Upper lobe of left lung (tissue), 6 donors: ENCODE measurements around the gene MYO5B. TPM values are rescaled to one million over a fixed set of nuclear protein-coding genes. Genes with fewer than 3 reads are reported as not detected.

ENCODE experiments used
- ATAC-seq, 2 donors: fragments of 200-7000 bp; cut with Tn5 transposase; one replicate each; pipeline ENCODE4 v1.9.1; 2022; ENCODE audit warnings: mild to moderate bottlenecking in 2 of 2, moderate library complexity in 2 of 2; ENCODE audit not compliant: low FRiP score in 2 of 2
- DNase-seq, 2 donors: peaks; one replicate each; pipeline ENCODE4 v3.0.0-alpha.2; 2019 to 2020
- H3K27ac ChIP-seq, 4 donors: fragments of 200-600 bp; sonication (generic); one replicate each; pipeline ENCODE4 v1.5.1; 2016 to 2019
- H3K27me3 ChIP-seq, 4 donors: fragments of 200-600 bp; sonication (generic); one replicate each; pipeline ENCODE4 v1.5.1; 2017 to 2019
- H3K36me3 ChIP-seq, 4 donors: fragments of 200-600 bp; sonication (generic); one replicate each; pipeline ENCODE4 v1.5.1; 2016 to 2019
- H3K4me1 ChIP-seq, 4 donors: fragments of 200-600 bp; sonication (generic); one replicate each; pipeline ENCODE4 v1.5.1; 2018 to 2019
- H3K4me3 ChIP-seq, 4 donors: fragments of 200-600 bp; sonication (generic); one replicate each; pipeline ENCODE4 v1.5.1; 2017 to 2019; ENCODE audit warnings: mild to moderate bottlenecking in 2 of 4, moderate library complexity in 1 of 4
- H3K9me3 ChIP-seq, 4 donors: fragments of 200-600 bp; sonication (generic); one replicate each; pipeline ENCODE4 v1.5.1; 2018 to 2019
- EP300 ChIP-seq, 4 donors: sonication (generic); formaldehyde crosslinking; IDR thresholded peaks; one replicate each; pipeline ENCODE4 v1.5.1; 2017; ENCODE audit warnings: antibody characterized with exemption in 4 of 4, control low read depth in 2 of 4
- POLR2A ChIP-seq, 4 donors: fragments of 450-650 bp; IDR thresholded peaks; one replicate each; pipeline ENCODE4 v1.5.1; 2016 to 2017; ENCODE audit warnings: antibody characterized with exemption in 4 of 4, mild to moderate bottlenecking in 2 of 4
- POLR2AphosphoS5 ChIP-seq, 2 donors: sonication (generic); formaldehyde crosslinking; IDR thresholded peaks; one replicate each; pipeline ENCODE4 v1.5.1; 2017; ENCODE audit warnings: antibody characterized with exemption in 2 of 2
- WGBS, 2 donors: methylation state at CpG; one replicate each; pipeline ENCODE4 v1.1.5; 2017 to 2018; 5-methylcytosine and 5-hydroxymethylcytosine counted together
- total RNA-seq, 6 donors: library from RNA; depleted of rRNA in 4 of 6; stranded (reverse); fragments of >200 nt in 4 of 6; gene quantifications; one replicate each; pipeline versions ENCODE4 v1.1.0 to v1.2.1, GENCODE V29; 2016 to 2021
- TF ChIP-seq, protein P1 (sequence below), 6 experiments: fragments of 450-650 bp in 4 of 6; fragments of 200-600 bp in 2 of 6; sonication (generic) in 2 of 6; IDR thresholded peaks; one replicate each; pipeline ENCODE4 v1.5.1; 2016 to 2019; ENCODE audit warnings: antibody characterized with exemption in 6 of 6
- donor health status: DM: no; HTN: no; CAD: no; lungs with moderate emphysema.
- donor health status: DM: no; HTN: yes; CAD: no; lungs with severe emphysema.

Gene MYO5B
- total RNA-seq, 6 donors from 2014 or later, result 25.4 to 95.2 (median 49.6) TPM

- no peak for ATAC-seq
- peak overlapping the region in 3 of 4 donors; percentile 62 to 68 (median 62) for H3K27ac ChIP-seq
Measured at GRCh38 chr18:49859725-49860124, 335.2 kb downstream of the MYO5B start.

GRCh38 chr18:49859021-49859359 is 336.0 kb downstream of the MYO5B start:
- Histone ChIP-seq H3K27me3 (no peaks in the 10 kb centered on the region), H3K27ac (peak overlapping the region; percentile 38 to 68 (median 62)), H3K9me3 (no peaks in the 10 kb centered on the region), H3K36me3 (no peaks in the 10 kb centered on the region), H3K4me3 (no peak overlapping the region), H3K4me1 (peaks cover 0 to 12% (median 3%) of the 10 kb centered on the region in 4 donors)
- TF ChIP-seq POLR2A (IDR thresholded peaks at IDR 0.05) (no peak), EP300 (IDR thresholded peaks at IDR 0.05) (no peak), POLR2AphosphoS5 (IDR thresholded peaks at IDR 0.05) (no peak)
- TF ChIP-seq, protein P1, sequence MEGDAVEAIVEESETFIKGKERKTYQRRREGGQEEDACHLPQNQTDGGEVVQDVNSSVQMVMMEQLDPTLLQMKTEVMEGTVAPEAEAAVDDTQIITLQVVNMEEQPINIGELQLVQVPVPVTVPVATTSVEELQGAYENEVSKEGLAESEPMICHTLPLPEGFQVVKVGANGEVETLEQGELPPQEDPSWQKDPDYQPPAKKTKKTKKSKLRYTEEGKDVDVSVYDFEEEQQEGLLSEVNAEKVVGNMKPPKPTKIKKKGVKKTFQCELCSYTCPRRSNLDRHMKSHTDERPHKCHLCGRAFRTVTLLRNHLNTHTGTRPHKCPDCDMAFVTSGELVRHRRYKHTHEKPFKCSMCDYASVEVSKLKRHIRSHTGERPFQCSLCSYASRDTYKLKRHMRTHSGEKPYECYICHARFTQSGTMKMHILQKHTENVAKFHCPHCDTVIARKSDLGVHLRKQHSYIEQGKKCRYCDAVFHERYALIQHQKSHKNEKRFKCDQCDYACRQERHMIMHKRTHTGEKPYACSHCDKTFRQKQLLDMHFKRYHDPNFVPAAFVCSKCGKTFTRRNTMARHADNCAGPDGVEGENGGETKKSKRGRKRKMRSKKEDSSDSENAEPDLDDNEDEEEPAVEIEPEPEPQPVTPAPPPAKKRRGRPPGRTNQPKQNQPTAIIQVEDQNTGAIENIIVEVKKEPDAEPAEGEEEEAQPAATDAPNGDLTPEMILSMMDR (IDR thresholded peaks at IDR 0.05), result peak in 2 of 6 experiments; percentile 11 to 15
- DNase-seq (peak in 1 of 2 donors; percentile 37), ATAC-seq (peak; percentile 28 to 68)
- WGBS, 2 donors, result 46 to 57% methylated on average over 6 of the region's 6 CpGs

More at GRCh38 chr18:49859725-49860124, 335.2 kb downstream of the MYO5B start:
- H3K4me1 ChIP-seq, result peaks cover 0 to 12% (median 3%) of the 10 kb centered on the region in 4 donors
- no peak for DNase-seq
- no peaks in the 10 kb centered on the region for H3K9me3 ChIP-seq
- no peak overlapping the region for H3K4me3 ChIP-seq
- 84 to 87% methylated on average over 11 to 12 of the region's 12 CpGs for WGBS, 2 donors
- no peaks in the 10 kb centered on the region for H3K36me3 ChIP-seq
- no peaks in the 10 kb centered on the region for H3K27me3 ChIP-seq
- TF ChIP-seq POLR2AphosphoS5 (IDR thresholded peaks at IDR 0.05), result no peak
- TF ChIP-seq EP300 (IDR thresholded peaks at IDR 0.05), result no peak
- TF ChIP-seq POLR2A (IDR thresholded peaks at IDR 0.05), result no peak

- H3K4me3 ChIP-seq, result no peak overlapping the region
- peaks cover 0 to 12% (median 3%) of the 10 kb centered on the region in 4 donors for H3K4me1 ChIP-seq
- no peaks in the 10 kb centered on the region for H3K9me3 ChIP-seq
- no peak for TF ChIP-seq POLR2AphosphoS5 (IDR thresholded peaks at IDR 0.05)
- TF ChIP-seq EP300 (IDR thresholded peaks at IDR 0.05), result no peak
- TF ChIP-seq, protein P1 (IDR thresholded peaks at IDR 0.05), result peak; percentile 71 to 86 (median 80)
- TF ChIP-seq POLR2A (IDR thresholded peaks at IDR 0.05), result no peak
- peak overlapping the region in 3 of 4 donors; percentile 62 to 68 (median 62) for H3K27ac ChIP-seq
- DNase-seq (peak in 1 of 2 donors; percentile 75), ATAC-seq (peak; percentile 81 to 87)
- no peaks in the 10 kb centered on the region for H3K27me3 ChIP-seq
- WGBS, 2 donors, result 46% methylated on average over 11 of the region's 11 CpGs
- no peaks in the 10 kb centered on the region for H3K36me3 ChIP-seq
Measured at GRCh38 chr18:49858309-49859020, 336.5 kb downstream of the MYO5B start.

- Histone ChIP-seq H3K4me1 (peaks cover 0 to 12% (median 3%) of the 10 kb centered on the region in 4 donors), H3K36me3 (no peaks in the 10 kb centered on the region), H3K27ac (no peak overlapping the region), H3K27me3 (no peaks in the 10 kb centered on the region), H3K9me3 (no peaks in the 10 kb centered on the region), H3K4me3 (no peak overlapping the region)
- WGBS, 2 donors, result 87 to 100% methylated on average over 3 of the region's 3 CpGs
- TF ChIP-seq, protein P1 (IDR thresholded peaks at IDR 0.05), result no peak
- no peak for TF ChIP-seq EP300 (IDR thresholded peaks at IDR 0.05)
- ATAC-seq, result no peak
- no peak for DNase-seq
Measured at GRCh38 chr18:49857708-49858107, 337.2 kb downstream of the MYO5B start.

DNA sequence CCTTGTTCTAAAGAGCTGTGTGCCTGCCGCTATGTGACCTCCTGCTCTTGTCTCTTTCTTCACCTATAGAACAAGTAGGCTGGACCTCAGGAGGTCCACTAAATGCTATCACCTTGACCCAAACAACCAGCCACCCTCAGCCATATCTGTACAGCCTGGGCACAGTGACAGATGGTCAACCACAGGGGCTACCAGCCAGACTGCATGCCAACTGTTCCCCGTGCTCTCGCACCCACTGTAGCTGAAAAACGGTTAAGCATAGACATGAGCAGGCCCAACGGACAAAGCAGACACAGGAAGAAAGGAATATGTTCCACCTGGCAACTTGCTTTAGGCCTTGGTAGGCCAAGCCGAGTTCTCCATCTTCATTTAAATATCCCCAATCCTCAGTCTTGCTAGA is 338.5 kb downstream of the MYO5B start:
- ATAC-seq (no peak), DNase-seq (no peak)
- no peaks in the 10 kb centered on the region for H3K27me3 ChIP-seq
- peaks cover 0 to 12% (median 3%) of the 10 kb centered on the region in 4 donors for H3K4me1 ChIP-seq
- H3K4me3 ChIP-seq, result no peak overlapping the region
- H3K9me3 ChIP-seq, result no peaks in the 10 kb centered on the region
- WGBS, 2 donors, result 93 to 94% methylated on average over 4 to 6 of the region's 6 CpGs
- no peak overlapping the region for H3K27ac ChIP-seq
- TF ChIP-seq EP300 (IDR thresholded peaks at IDR 0.05) (no peak), POLR2AphosphoS5 (IDR thresholded peaks at IDR 0.05) (no peak), POLR2A (IDR thresholded peaks at IDR 0.05) (no peak)
- TF ChIP-seq, protein P1 (IDR thresholded peaks at IDR 0.05), result no peak
- H3K36me3 ChIP-seq, result no peaks in the 10 kb centered on the region
